H1 (cell line): ENCODE results near the gene CHTF18. TPM values are rescaled to one million over a fixed set of nuclear protein-coding genes. Genes with fewer than 3 reads are reported as not detected.

Experiments used
- CTCF ChIA-PET: fragments of 300-600 bp; sonication (Branson Sonifier 250); formaldehyde crosslinking; loops from one replicate; lab custom pipeline; 2021; ENCODE audit not compliant: partially characterized antibody; lab: Charles Lee
- POLR2A ChIA-PET: fragments of 300-600 bp; sonication (Branson Sonifier 250); formaldehyde crosslinking; loops from one replicate; lab custom pipeline; 2021; ENCODE audit warnings: inconsistent platforms; ENCODE audit not compliant: partially characterized antibody; lab: Charles Lee
- DNase-seq, 2 experiments: peaks; one replicate each; pipeline versions ENCODE4 v3.0.0 to v3.0.0-alpha.2; 2010 to 2022; ENCODE audit warnings: low spot score in 2 of 2, low read depth in 1 of 2, mixed read lengths in 1 of 2
- FAIRE-seq: peaks from 2 replicates; lab custom pipeline; 2011; peaks lifted over from hg19 to GRCh38; lab: Jason Lieb, UNC
- H2AFZ ChIP-seq: 2 replicates; pipeline ENCODE4 v1.8.1; 2012; ENCODE audit warnings: low read length, inconsistent platforms
- H2AK5ac ChIP-seq: 2 replicates; pipeline ENCODE4 v1.6.1; 2013; ENCODE audit warnings: low read depth, low read length
- H2BK120ac ChIP-seq: replicated peaks from 2 replicates; pipeline ENCODE3; 2013; ENCODE audit warnings: low read depth, low read length, inconsistent platforms
- H2BK12ac ChIP-seq: 2 replicates; pipeline ENCODE4 v1.6.1; 2013; ENCODE audit warnings: low read depth, low read length
- H2BK15ac ChIP-seq: 2 replicates; pipeline ENCODE4 v1.6.1; 2013; ENCODE audit warnings: low read length
- H2BK20ac ChIP-seq: 2 replicates; pipeline ENCODE4 v1.6.1; 2013; ENCODE audit warnings: low read length
- H2BK5ac ChIP-seq: 2 replicates; pipeline ENCODE4 v1.6.1; 2013; ENCODE audit warnings: low read depth, low read length
- H3K14ac ChIP-seq: 2 replicates; pipeline ENCODE4 v1.6.1; 2013; ENCODE audit warnings: inconsistent platforms; ENCODE audit not compliant: insufficient read length
- H3K18ac ChIP-seq: 2 replicates; pipeline ENCODE4 v1.6.1; 2013; ENCODE audit warnings: low read length; ENCODE audit errors: extremely low read depth
- H3K23ac ChIP-seq: 2 replicates; pipeline ENCODE4 v1.6.1; 2013; ENCODE audit warnings: inconsistent platforms; ENCODE audit not compliant: insufficient read length
- H3K23me2 ChIP-seq: 2 replicates; pipeline ENCODE4 v1.6.1; 2013; ENCODE audit warnings: low read depth, low read length
- H3K27ac ChIP-seq: 2 replicates; pipeline ENCODE4 v1.6.1; 2011; ENCODE audit warnings: low read depth, low read length, inconsistent platforms
- H3K27me3 ChIP-seq, 4 experiments: replicated peaks in 1 of 4; 1 replicate in 1 of 4; 2 replicates in 3 of 4; pipeline versions ENCODE4 v1.6.1 to v1.8.1; 2011 to 2013; ENCODE audit warnings: low read length in 3 of 4, mild to moderate bottlenecking in 3 of 4, inconsistent platforms in 2 of 4, mixed read lengths in 2 of 4, moderate library complexity in 1 of 4; ENCODE audit not compliant: control insufficient read depth in 3 of 4, insufficient read depth in 3 of 4; ENCODE audit errors: extremely low read depth in 1 of 4
- H3K36me3 ChIP-seq, 4 experiments: 2 replicates each; pipeline versions ENCODE4 v1.6.1 to v1.8.1; 2011 to 2013; ENCODE audit warnings: mild to moderate bottlenecking in 4 of 4, low read length in 3 of 4, moderate library complexity in 2 of 4, control low read depth in 1 of 4, inconsistent platforms in 1 of 4; ENCODE audit not compliant: insufficient read depth in 4 of 4, control insufficient read depth in 2 of 4
- H3K4ac ChIP-seq: replicated peaks from 2 replicates; pipeline ENCODE3; 2013; ENCODE audit warnings: low read length, low read depth, mixed read lengths, inconsistent platforms; ENCODE audit not compliant: insufficient read length
- H3K4me1 ChIP-seq, 4 experiments: replicated peaks in 1 of 4; 1 replicate in 1 of 4; 2 replicates in 3 of 4; pipeline versions ENCODE4 v1.6.1 to v1.8.1; 2011 to 2013; ENCODE audit warnings: low read length in 3 of 4, inconsistent platforms in 2 of 4, mixed read lengths in 1 of 4; ENCODE audit not compliant: insufficient read depth in 4 of 4, control insufficient read depth in 3 of 4
- H3K4me2 ChIP-seq, 2 experiments: 2 replicates each; pipeline versions ENCODE4 v1.6.1 to v1.8.1; 2011 to 2013; ENCODE audit warnings: low read depth in 2 of 2, low read length in 2 of 2, control low read depth in 1 of 2, inconsistent platforms in 1 of 2, mild to moderate bottlenecking in 1 of 2; ENCODE audit not compliant: insufficient read depth in 1 of 2
- H3K4me3 ChIP-seq, 4 experiments: fragments of 200-600, 300-600 bp in 1 of 4; sonication (generic), shearing (Covaris generic), sonication (Bioruptor Twin) in 1 of 4; 2 replicates each; pipeline versions ENCODE4 v1.5.1 to v1.8.1; 2011 to 2016; ENCODE audit warnings: low read length in 4 of 4, low read depth in 3 of 4, control low read depth in 2 of 4, inconsistent platforms in 2 of 4, mild to moderate bottlenecking in 2 of 4, mixed read lengths in 1 of 4, moderate library complexity in 1 of 4; ENCODE audit not compliant: insufficient read depth in 2 of 4; ENCODE audit errors: extremely low read depth in 1 of 4
- H3K56ac ChIP-seq: replicated peaks from 2 replicates; pipeline ENCODE3; 2013; ENCODE audit warnings: low read depth, mild to moderate bottlenecking, mixed read lengths, low read length, inconsistent platforms; ENCODE audit not compliant: insufficient read length
- H3K79me1 ChIP-seq: 2 replicates; pipeline ENCODE4 v1.6.1; 2013; ENCODE audit warnings: low read depth, low read length, control low read depth
- H3K79me2 ChIP-seq, 2 experiments: 2 replicates each; pipeline versions ENCODE4 v1.6.1 to v1.8.1; 2012 to 2013; ENCODE audit warnings: low read length in 2 of 2, mild to moderate bottlenecking in 2 of 2, inconsistent platforms in 1 of 2; ENCODE audit not compliant: insufficient read depth in 2 of 2, control insufficient read depth in 1 of 2
- H3K9ac ChIP-seq, 4 experiments: replicated peaks in 1 of 4; 1 replicate in 1 of 4; 2 replicates in 3 of 4; pipeline versions ENCODE4 v1.6.1 to v1.8.1; 2011 to 2013; ENCODE audit warnings: low read depth in 3 of 4, low read length in 3 of 4, control low read depth in 2 of 4, mild to moderate bottlenecking in 2 of 4, moderate library complexity in 2 of 4, inconsistent platforms in 1 of 4; ENCODE audit errors: extremely low read depth in 1 of 4
- H3K9me3 ChIP-seq, 2 experiments: 2 replicates each; pipeline versions ENCODE4 v1.6.1 to v1.8.1; 2012 to 2013; ENCODE audit warnings: mild to moderate bottlenecking in 2 of 2, moderate library complexity in 2 of 2, control low read depth in 1 of 2, inconsistent platforms in 1 of 2, low read depth in 1 of 2, low read length in 1 of 2, mixed read lengths in 1 of 2; ENCODE audit not compliant: insufficient read depth in 2 of 2
- H4K20me1 ChIP-seq, 2 experiments: replicated peaks in 1 of 2; 2 replicates each; pipeline versions ENCODE3 to v1.8.1; 2011 to 2013; ENCODE audit warnings: inconsistent platforms in 2 of 2, low read length in 2 of 2, mild to moderate bottlenecking in 1 of 2; ENCODE audit not compliant: insufficient read depth in 2 of 2, control insufficient read depth in 1 of 2
- H4K5ac ChIP-seq: 2 replicates; pipeline ENCODE4 v1.6.1; 2013; ENCODE audit warnings: low read length, low read depth, mixed read lengths, inconsistent platforms; ENCODE audit not compliant: insufficient read length
- H4K8ac ChIP-seq: 2 replicates; pipeline ENCODE4 v1.8.0; 2013; ENCODE audit warnings: mild to moderate bottlenecking, moderate library complexity, low read length, inconsistent platforms; ENCODE audit not compliant: insufficient read depth; ENCODE audit errors: extremely low read depth
- H4K91ac ChIP-seq: replicated peaks from 2 replicates; pipeline ENCODE3; 2013; ENCODE audit warnings: low read length, mixed read lengths, inconsistent platforms; ENCODE audit not compliant: insufficient read length
- E2F6 ChIP-seq: IDR thresholded peaks from 2 replicates; pipeline ENCODE4 v1.6.1; 2012; ENCODE audit warnings: inconsistent platforms
- MAX ChIP-seq: IDR thresholded peaks from 2 replicates; pipeline ENCODE4 v1.6.1; 2012; ENCODE audit warnings: inconsistent platforms
- NRF1 ChIP-seq: IDR thresholded peaks from 2 replicates; pipeline ENCODE4 v1.6.1; 2011; ENCODE audit warnings: mild to moderate bottlenecking, low read depth, low read length, improper control_type of control experiment
- WGBS, 2 experiments: shearing (Covaris generic) in 1 of 2; methylation state at CpG; one replicate each; pipeline versions ENCODE4 v1.1.6 to v1.1.7; 2013 to 2015; ENCODE audit warnings: low lambda C conversion rate in 2 of 2, mixed read lengths in 2 of 2, inconsistent platforms in 1 of 2, low coverage in 1 of 2, missing lambda C conversion rate in 1 of 2; ENCODE audit not compliant: insufficient replicate concordance in 2 of 2, insufficient coverage in 1 of 2, insufficient read length in 1 of 2; ENCODE audit errors: extremely low coverage in 1 of 2, missing lambda C conversion rate in 1 of 2; 5-methylcytosine and 5-hydroxymethylcytosine counted together
- polyA plus RNA-seq, 7 experiments: library from polyadenylated mRNA; depleted of rRNA in 3 of 7; stranded (reverse) in 5 of 7; unstranded in 2 of 7; fragments of >200 nt in 5 of 7; fragments of 200-250 nt in 2 of 7; gene quantifications; 1 replicate in 5 of 7; 2 replicates in 1 of 7; 4 replicates in 1 of 7; pipeline versions ENCODE4 v1.2.1 to v1.2.3, GENCODE V29; 2011 to 2013; ENCODE audit warnings: missing spikeins in 2 of 7, mixed read lengths in 2 of 7
- total RNA-seq: library from RNA; stranded (reverse); fragmentation: NEBNext Ultra II Directional; extraction: Animal tissue kit (Norgen Biotek cat#: 25700); gene quantifications from 2 replicates; pipeline ENCODE4 v1.2.1, GENCODE V29; 2021

CHTF18 gene
- total and polyA plus RNA-seq, 2 of the 8 experiments (the other 6 are each of a cell fraction or from before 2014, with no cell fraction given), result 75.3 to 104 TPM

- Histone ChIP-seq H3K56ac (no peak overlapping the region), H3K14ac (no peak overlapping the region)
- POLR2A ChIA-PET, result interaction anchor here (0.8 kb wide), 2 partner anchors 18 to 48 kb away, joined by 3 to 4 read pairs; partner anchors contain the start of gene MSLN
These were observed 10.0 kb upstream of the CHTF18 start for GRCh38 chr16:778447-778846.

More at GRCh38 chr16:778447-778846, 10.0 kb upstream of the CHTF18 start:
- H3K79me1 ChIP-seq, result no peaks in the 10 kb centered on the region
- no peak overlapping the region for H3K4me3 ChIP-seq
- H2BK20ac ChIP-seq, result no peak overlapping the region
- DNase-seq, result no peak
- WGBS, 2 experiments, result 90% methylated on average over 11 of the region's 11 CpGs; no CpG with 5 or more reads in 1 of the 2 experiments
- H2AFZ ChIP-seq, result no peak overlapping the region
- no peak overlapping the region for H3K4me2 ChIP-seq
- CTCF ChIA-PET, result interaction anchor here (1.0 to 13.7 kb wide), 4 partner anchors 27 to 277 kb away, joined by 3 to 424 read pairs (median 116); partner anchors contain the start of genes ANTKMT, CCDC78, CIAO3 and HAGHL
- H2BK12ac ChIP-seq, result no peak overlapping the region
- H4K20me1 ChIP-seq, result peaks cover 0 to 5% of the 10 kb centered on the region in 2 experiments
- no peaks in the 10 kb centered on the region for H3K9me3 ChIP-seq
- no peak overlapping the region for H3K18ac ChIP-seq
- H2BK120ac ChIP-seq, result no peak overlapping the region
- no peaks in the 10 kb centered on the region; the same call in 1 of the 2 replicates for H3K23me2 ChIP-seq
- TF ChIP-seq NRF1 (no peak), E2F6 (peak; percentile 81), MAX (peak; percentile 27; the same call in 1 of the 2 replicates)
- H2AK5ac ChIP-seq, result no peak overlapping the region
- H3K27ac ChIP-seq, result no peak overlapping the region
- H3K4ac ChIP-seq, result no peak overlapping the region
- H4K91ac ChIP-seq, result no peak overlapping the region
- no peaks in the 10 kb centered on the region for H3K4me1 ChIP-seq
- 0 out of 2 replicates have a peak overlapping the region, but pooled peaks have one; percentile 68 for H4K8ac ChIP-seq
- no peak overlapping the region for H4K5ac ChIP-seq
- no peak for FAIRE-seq
- H3K23ac ChIP-seq, result no peak overlapping the region
- H3K9ac ChIP-seq, result no peak overlapping the region
- H3K79me2 ChIP-seq, result no peaks in the 10 kb centered on the region
- peaks cover 0 to 3% (median under 1%) of the 10 kb centered on the region in 4 experiments; a peak in 3 of 7 replicates for H3K27me3 ChIP-seq
- no peaks in the 10 kb centered on the region for H3K36me3 ChIP-seq
- H2BK5ac ChIP-seq, result no peak overlapping the region
- H2BK15ac ChIP-seq, result no peak overlapping the region
